GM12872 (cell line): ENCODE data around the gene C6orf47.

Source experiments
- TF ChIP-seq, protein P1 (sequence below): IDR thresholded peaks from 3 replicates; pipeline ENCODE4 v1.5.1; 2011; ENCODE audit warnings: low read depth, mild to moderate bottlenecking, low read length, moderate library complexity; ENCODE audit not compliant: insufficient read depth

Gene C6orf47

DNA sequence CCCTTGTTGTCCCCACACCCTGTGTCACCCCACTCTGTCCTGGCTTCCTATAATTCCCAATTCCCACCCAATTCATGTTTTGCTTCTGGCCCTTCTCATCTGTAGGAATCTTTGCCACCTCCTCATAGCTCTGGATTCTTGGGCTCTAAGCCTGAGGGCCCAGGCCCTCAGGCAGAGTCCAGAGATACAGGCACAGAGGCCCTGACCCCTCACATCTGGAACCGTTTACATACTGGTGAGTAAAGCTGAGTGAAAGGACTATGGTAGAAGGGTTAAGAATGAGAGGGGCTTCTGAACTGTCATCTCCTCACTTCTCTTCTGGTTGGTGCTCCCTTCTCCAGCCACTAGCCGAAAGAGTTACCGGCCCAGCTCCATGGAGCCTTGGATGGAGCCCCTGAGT, 26.4 kb downstream of the C6orf47 start:
- TF ChIP-seq, protein P1, sequence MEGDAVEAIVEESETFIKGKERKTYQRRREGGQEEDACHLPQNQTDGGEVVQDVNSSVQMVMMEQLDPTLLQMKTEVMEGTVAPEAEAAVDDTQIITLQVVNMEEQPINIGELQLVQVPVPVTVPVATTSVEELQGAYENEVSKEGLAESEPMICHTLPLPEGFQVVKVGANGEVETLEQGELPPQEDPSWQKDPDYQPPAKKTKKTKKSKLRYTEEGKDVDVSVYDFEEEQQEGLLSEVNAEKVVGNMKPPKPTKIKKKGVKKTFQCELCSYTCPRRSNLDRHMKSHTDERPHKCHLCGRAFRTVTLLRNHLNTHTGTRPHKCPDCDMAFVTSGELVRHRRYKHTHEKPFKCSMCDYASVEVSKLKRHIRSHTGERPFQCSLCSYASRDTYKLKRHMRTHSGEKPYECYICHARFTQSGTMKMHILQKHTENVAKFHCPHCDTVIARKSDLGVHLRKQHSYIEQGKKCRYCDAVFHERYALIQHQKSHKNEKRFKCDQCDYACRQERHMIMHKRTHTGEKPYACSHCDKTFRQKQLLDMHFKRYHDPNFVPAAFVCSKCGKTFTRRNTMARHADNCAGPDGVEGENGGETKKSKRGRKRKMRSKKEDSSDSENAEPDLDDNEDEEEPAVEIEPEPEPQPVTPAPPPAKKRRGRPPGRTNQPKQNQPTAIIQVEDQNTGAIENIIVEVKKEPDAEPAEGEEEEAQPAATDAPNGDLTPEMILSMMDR = no peak

DNA sequence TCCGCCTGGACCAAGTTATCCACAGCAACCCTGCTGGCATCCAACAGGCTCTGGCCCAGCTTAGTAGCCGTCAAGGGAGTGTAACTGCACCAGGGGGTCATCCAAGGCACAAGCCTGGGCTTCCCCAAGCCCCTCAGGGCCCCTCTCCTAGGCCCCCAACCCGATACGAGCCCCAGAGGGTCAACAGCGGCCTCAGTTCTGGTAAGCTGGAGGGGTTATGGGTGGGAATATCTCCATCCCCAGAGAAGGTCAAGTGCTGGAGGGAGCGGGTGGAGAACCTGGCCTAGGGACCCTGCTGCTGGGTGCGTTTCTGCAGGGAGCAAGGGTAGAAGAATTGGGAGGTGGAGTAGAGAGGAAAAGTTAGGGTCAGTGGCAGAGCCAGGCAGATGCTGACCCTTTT, 27.1 kb downstream of the C6orf47 start:
- TF ChIP-seq, protein P1 = no peak

DNA sequence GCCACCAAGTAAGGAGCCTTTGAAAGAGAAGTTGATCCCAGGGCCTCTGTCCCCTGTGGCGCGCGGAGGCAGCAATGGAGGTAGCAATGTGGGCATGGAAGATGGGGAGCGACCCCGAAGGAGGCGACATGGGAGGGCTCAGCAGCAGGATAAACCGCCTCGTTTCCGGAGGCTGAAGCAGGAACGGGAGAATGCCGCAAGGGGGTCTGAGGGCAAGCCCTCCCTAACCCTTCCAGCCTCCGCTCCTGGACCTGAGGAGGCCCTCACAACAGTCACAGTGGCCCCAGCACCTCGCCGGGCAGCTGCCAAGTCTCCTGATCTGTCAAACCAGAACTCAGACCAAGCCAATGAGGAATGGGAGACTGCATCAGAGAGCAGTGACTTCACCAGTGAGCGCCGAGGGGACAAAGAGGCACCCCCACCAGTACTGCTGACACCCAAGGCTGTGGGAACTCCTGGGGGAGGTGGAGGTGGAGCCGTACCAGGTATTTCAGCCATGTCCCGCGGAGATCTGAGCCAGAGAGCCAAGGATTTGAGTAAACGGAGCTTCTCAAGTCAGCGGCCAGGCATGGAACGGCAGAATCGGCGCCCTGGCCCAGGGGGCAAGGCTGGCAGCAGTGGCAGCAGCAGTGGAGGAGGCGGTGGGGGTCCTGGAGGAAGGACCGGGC, 28.2 kb downstream of the C6orf47 start:
- TF ChIP-seq, protein P1 = no peak

DNA sequence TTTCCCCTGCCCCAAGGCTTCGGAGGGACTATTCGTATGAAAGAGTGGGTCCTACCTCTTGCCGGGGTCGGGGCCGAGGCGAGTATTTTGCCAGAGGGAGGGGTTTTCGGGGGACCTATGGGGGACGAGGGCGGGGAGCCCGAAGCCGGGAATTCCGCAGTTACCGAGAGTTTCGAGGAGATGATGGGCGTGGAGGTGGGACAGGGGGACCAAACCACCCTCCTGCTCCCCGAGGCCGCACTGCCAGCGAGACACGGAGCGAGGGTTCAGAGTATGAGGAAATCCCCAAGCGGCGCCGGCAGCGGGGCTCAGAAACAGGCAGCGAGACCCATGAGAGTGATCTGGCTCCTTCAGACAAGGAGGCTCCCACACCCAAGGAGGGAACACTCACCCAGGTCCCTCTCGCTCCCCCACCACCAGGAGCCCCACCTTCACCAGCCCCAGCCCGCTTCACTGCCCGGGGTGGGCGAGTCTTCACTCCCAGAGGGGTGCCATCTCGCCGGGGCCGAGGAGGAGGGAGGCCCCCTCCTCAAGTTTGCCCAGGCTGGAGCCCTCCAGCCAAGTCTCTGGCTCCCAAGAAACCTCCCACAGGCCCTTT, 28.8 kb downstream of the C6orf47 start:
- TF ChIP-seq, protein P1 = no peak

DNA sequence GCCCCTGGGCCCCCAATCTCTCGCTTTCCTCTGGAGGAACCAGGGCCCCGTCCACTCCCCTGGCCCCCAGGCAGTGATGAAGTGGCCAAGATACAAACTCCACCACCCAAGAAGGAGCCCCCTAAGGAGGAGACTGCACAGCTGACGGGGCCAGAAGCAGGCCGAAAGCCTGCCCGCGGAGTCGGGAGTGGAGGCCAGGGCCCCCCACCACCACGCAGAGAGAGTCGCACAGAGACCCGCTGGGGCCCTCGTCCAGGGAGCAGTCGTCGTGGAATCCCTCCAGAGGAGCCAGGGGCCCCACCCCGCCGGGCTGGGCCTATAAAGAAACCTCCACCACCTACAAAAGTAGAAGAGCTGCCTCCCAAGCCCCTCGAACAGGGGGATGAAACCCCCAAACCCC, 29.4 kb downstream of the C6orf47 start:
- TF ChIP-seq, protein P1 = no peak

DNA sequence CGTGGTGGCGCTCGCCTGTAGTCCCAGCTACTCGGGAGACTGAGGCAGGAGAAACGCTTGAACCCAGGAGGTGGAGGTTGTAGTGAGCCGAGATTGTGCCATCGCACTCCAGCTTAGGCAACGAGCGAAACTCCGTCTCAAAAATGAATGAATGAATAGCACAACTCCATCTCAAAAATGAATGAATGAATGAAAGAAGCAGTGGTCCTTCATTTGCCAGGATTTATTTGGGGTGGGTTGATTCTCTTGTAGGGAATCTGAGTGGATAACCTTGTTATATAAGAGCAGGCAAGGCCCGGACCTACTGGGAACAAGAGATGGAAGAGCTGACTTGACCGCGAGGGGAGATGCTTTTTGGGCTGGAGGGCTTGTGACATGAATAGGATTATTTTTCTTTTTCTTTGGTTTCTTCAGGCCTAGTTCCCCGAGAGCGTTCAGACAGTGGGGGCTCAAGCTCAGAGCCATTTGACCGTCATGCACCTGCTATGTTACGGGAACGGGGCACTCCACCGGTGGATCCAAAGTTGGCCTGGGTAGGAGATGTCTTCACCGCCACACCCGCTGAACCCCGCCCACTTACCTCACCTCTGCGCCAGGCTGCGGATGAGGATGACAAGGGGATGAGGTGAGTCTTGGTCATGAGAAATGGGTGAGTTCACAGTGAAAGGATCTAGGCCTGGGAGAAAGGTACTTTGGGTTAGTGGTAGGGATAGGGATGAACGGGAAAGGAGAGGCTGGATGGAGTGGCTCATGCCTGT, 30.2 kb downstream of the C6orf47 start:
- TF ChIP-seq, protein P1 = no peak

DNA sequence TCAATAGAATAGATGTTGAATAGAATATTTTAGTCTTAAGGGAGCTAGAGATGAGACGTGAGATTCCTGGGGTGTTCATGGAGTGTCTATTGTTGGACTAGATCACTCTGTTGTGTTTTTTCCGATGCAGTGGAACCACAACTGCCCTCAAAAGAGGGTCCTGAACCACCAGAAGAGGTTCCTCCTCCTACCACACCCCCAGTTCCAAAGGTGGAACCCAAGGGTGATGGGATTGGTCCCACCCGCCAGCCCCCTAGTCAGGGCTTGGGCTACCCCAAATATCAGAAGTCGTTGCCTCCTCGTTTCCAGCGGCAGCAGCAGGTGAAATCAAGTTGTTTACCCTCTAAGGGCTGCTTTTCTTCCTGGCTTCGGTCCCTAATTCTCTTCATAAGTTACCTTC, 31.6 kb downstream of the C6orf47 start:
- TF ChIP-seq, protein P1 = no peak
